H1 (cell line): ENCODE results near the gene MSL1. TPM values are rescaled to one million over a fixed set of nuclear protein-coding genes. Genes with fewer than 3 reads are reported as not detected.

Source experiments
- CTCF ChIA-PET: fragments of 300-600 bp; sonication (Branson Sonifier 250); formaldehyde crosslinking; loops from one replicate; lab custom pipeline; 2021; ENCODE audit not compliant: partially characterized antibody; lab: Charles Lee
- POLR2A ChIA-PET: fragments of 300-600 bp; sonication (Branson Sonifier 250); formaldehyde crosslinking; loops from one replicate; lab custom pipeline; 2021; ENCODE audit warnings: inconsistent platforms; ENCODE audit not compliant: partially characterized antibody; lab: Charles Lee
- DNase-seq, 2 experiments: peaks; one replicate each; pipeline versions ENCODE4 v3.0.0 to v3.0.0-alpha.2; 2010 to 2022; ENCODE audit warnings: low spot score in 2 of 2, low read depth in 1 of 2, mixed read lengths in 1 of 2
- FAIRE-seq: peaks from 2 replicates; lab custom pipeline; 2011; peaks lifted over from hg19 to GRCh38; lab: Jason Lieb, UNC
- H2AFZ ChIP-seq: 2 replicates; pipeline ENCODE4 v1.8.1; 2012; ENCODE audit warnings: low read length, inconsistent platforms
- H2AK5ac ChIP-seq: 2 replicates; pipeline ENCODE4 v1.6.1; 2013; ENCODE audit warnings: low read depth, low read length
- H2BK120ac ChIP-seq: replicated peaks from 2 replicates; pipeline ENCODE3; 2013; ENCODE audit warnings: low read depth, low read length, inconsistent platforms
- H2BK12ac ChIP-seq: 2 replicates; pipeline ENCODE4 v1.6.1; 2013; ENCODE audit warnings: low read depth, low read length
- H2BK15ac ChIP-seq: 2 replicates; pipeline ENCODE4 v1.6.1; 2013; ENCODE audit warnings: low read length
- H2BK20ac ChIP-seq: 2 replicates; pipeline ENCODE4 v1.6.1; 2013; ENCODE audit warnings: low read length
- H2BK5ac ChIP-seq: 2 replicates; pipeline ENCODE4 v1.6.1; 2013; ENCODE audit warnings: low read depth, low read length
- H3K14ac ChIP-seq: 2 replicates; pipeline ENCODE4 v1.6.1; 2013; ENCODE audit warnings: inconsistent platforms; ENCODE audit not compliant: insufficient read length
- H3K18ac ChIP-seq: 2 replicates; pipeline ENCODE4 v1.6.1; 2013; ENCODE audit warnings: low read length; ENCODE audit errors: extremely low read depth
- H3K23ac ChIP-seq: 2 replicates; pipeline ENCODE4 v1.6.1; 2013; ENCODE audit warnings: inconsistent platforms; ENCODE audit not compliant: insufficient read length
- H3K23me2 ChIP-seq: 2 replicates; pipeline ENCODE4 v1.6.1; 2013; ENCODE audit warnings: low read depth, low read length
- H3K27ac ChIP-seq: 2 replicates; pipeline ENCODE4 v1.6.1; 2011; ENCODE audit warnings: low read depth, low read length, inconsistent platforms
- H3K27me3 ChIP-seq, 4 experiments: replicated peaks in 1 of 4; 1 replicate in 1 of 4; 2 replicates in 3 of 4; pipeline versions ENCODE4 v1.6.1 to v1.8.1; 2011 to 2013; ENCODE audit warnings: low read length in 3 of 4, mild to moderate bottlenecking in 3 of 4, inconsistent platforms in 2 of 4, mixed read lengths in 2 of 4, moderate library complexity in 1 of 4; ENCODE audit not compliant: control insufficient read depth in 3 of 4, insufficient read depth in 3 of 4; ENCODE audit errors: extremely low read depth in 1 of 4
- H3K36me3 ChIP-seq, 4 experiments: 2 replicates each; pipeline versions ENCODE4 v1.6.1 to v1.8.1; 2011 to 2013; ENCODE audit warnings: mild to moderate bottlenecking in 4 of 4, low read length in 3 of 4, moderate library complexity in 2 of 4, control low read depth in 1 of 4, inconsistent platforms in 1 of 4; ENCODE audit not compliant: insufficient read depth in 4 of 4, control insufficient read depth in 2 of 4
- H3K4ac ChIP-seq: replicated peaks from 2 replicates; pipeline ENCODE3; 2013; ENCODE audit warnings: low read length, low read depth, mixed read lengths, inconsistent platforms; ENCODE audit not compliant: insufficient read length
- H3K4me1 ChIP-seq, 4 experiments: replicated peaks in 1 of 4; 1 replicate in 1 of 4; 2 replicates in 3 of 4; pipeline versions ENCODE4 v1.6.1 to v1.8.1; 2011 to 2013; ENCODE audit warnings: low read length in 3 of 4, inconsistent platforms in 2 of 4, mixed read lengths in 1 of 4; ENCODE audit not compliant: insufficient read depth in 4 of 4, control insufficient read depth in 3 of 4
- H3K4me2 ChIP-seq, 2 experiments: 2 replicates each; pipeline versions ENCODE4 v1.6.1 to v1.8.1; 2011 to 2013; ENCODE audit warnings: low read depth in 2 of 2, low read length in 2 of 2, control low read depth in 1 of 2, inconsistent platforms in 1 of 2, mild to moderate bottlenecking in 1 of 2; ENCODE audit not compliant: insufficient read depth in 1 of 2
- H3K4me3 ChIP-seq, 4 experiments: fragments of 200-600, 300-600 bp in 1 of 4; sonication (generic), shearing (Covaris generic), sonication (Bioruptor Twin) in 1 of 4; 2 replicates each; pipeline versions ENCODE4 v1.5.1 to v1.8.1; 2011 to 2016; ENCODE audit warnings: low read length in 4 of 4, low read depth in 3 of 4, control low read depth in 2 of 4, inconsistent platforms in 2 of 4, mild to moderate bottlenecking in 2 of 4, mixed read lengths in 1 of 4, moderate library complexity in 1 of 4; ENCODE audit not compliant: insufficient read depth in 2 of 4; ENCODE audit errors: extremely low read depth in 1 of 4
- H3K56ac ChIP-seq: replicated peaks from 2 replicates; pipeline ENCODE3; 2013; ENCODE audit warnings: low read depth, mild to moderate bottlenecking, mixed read lengths, low read length, inconsistent platforms; ENCODE audit not compliant: insufficient read length
- H3K79me1 ChIP-seq: 2 replicates; pipeline ENCODE4 v1.6.1; 2013; ENCODE audit warnings: low read depth, low read length, control low read depth
- H3K79me2 ChIP-seq, 2 experiments: 2 replicates each; pipeline versions ENCODE4 v1.6.1 to v1.8.1; 2012 to 2013; ENCODE audit warnings: low read length in 2 of 2, mild to moderate bottlenecking in 2 of 2, inconsistent platforms in 1 of 2; ENCODE audit not compliant: insufficient read depth in 2 of 2, control insufficient read depth in 1 of 2
- H3K9ac ChIP-seq, 4 experiments: replicated peaks in 1 of 4; 1 replicate in 1 of 4; 2 replicates in 3 of 4; pipeline versions ENCODE4 v1.6.1 to v1.8.1; 2011 to 2013; ENCODE audit warnings: low read depth in 3 of 4, low read length in 3 of 4, control low read depth in 2 of 4, mild to moderate bottlenecking in 2 of 4, moderate library complexity in 2 of 4, inconsistent platforms in 1 of 4; ENCODE audit errors: extremely low read depth in 1 of 4
- H3K9me3 ChIP-seq, 2 experiments: 2 replicates each; pipeline versions ENCODE4 v1.6.1 to v1.8.1; 2012 to 2013; ENCODE audit warnings: mild to moderate bottlenecking in 2 of 2, moderate library complexity in 2 of 2, control low read depth in 1 of 2, inconsistent platforms in 1 of 2, low read depth in 1 of 2, low read length in 1 of 2, mixed read lengths in 1 of 2; ENCODE audit not compliant: insufficient read depth in 2 of 2
- H4K20me1 ChIP-seq, 2 experiments: replicated peaks in 1 of 2; 2 replicates each; pipeline versions ENCODE3 to v1.8.1; 2011 to 2013; ENCODE audit warnings: inconsistent platforms in 2 of 2, low read length in 2 of 2, mild to moderate bottlenecking in 1 of 2; ENCODE audit not compliant: insufficient read depth in 2 of 2, control insufficient read depth in 1 of 2
- H4K5ac ChIP-seq: 2 replicates; pipeline ENCODE4 v1.6.1; 2013; ENCODE audit warnings: low read length, low read depth, mixed read lengths, inconsistent platforms; ENCODE audit not compliant: insufficient read length
- H4K8ac ChIP-seq: 2 replicates; pipeline ENCODE4 v1.8.0; 2013; ENCODE audit warnings: mild to moderate bottlenecking, moderate library complexity, low read length, inconsistent platforms; ENCODE audit not compliant: insufficient read depth; ENCODE audit errors: extremely low read depth
- H4K91ac ChIP-seq: replicated peaks from 2 replicates; pipeline ENCODE3; 2013; ENCODE audit warnings: low read length, mixed read lengths, inconsistent platforms; ENCODE audit not compliant: insufficient read length
- ASH2L ChIP-seq: fragments of 200-600, 300-600 bp; sonication (generic); IDR thresholded peaks from one replicate; pipeline ENCODE4 v1.7.1; 2017; ENCODE audit warnings: low read length
- CBX8 ChIP-seq: fragments of 300-800, 300-1000 bp; sonication (generic); IDR thresholded peaks from 2 replicates; pipeline ENCODE4 v1.7.1; 2016; ENCODE audit warnings: low read depth, low read length, borderline replicate concordance
- HDAC2 ChIP-seq, 2 experiments: fragments of 300-600 bp in 1 of 2; sonication (generic) in 1 of 2; IDR thresholded peaks; 2 replicates each; pipeline ENCODE4 v1.6.1; 2011 to 2012; ENCODE audit warnings: low read depth in 2 of 2, low read length in 2 of 2, mild to moderate bottlenecking in 2 of 2, moderate library complexity in 2 of 2, borderline replicate concordance in 1 of 2, inconsistent platforms in 1 of 2
- JUND ChIP-seq: IDR thresholded peaks from 2 replicates; pipeline ENCODE4 v1.6.1; 2011; ENCODE audit warnings: mild to moderate bottlenecking, improper control_type of control experiment, low read length
- RXRA ChIP-seq: IDR thresholded peaks from 2 replicates; pipeline ENCODE4 v1.6.1; 2011; ENCODE audit warnings: low read depth, mild to moderate bottlenecking, low read length, moderate library complexity; ENCODE audit not compliant: insufficient read depth
- SAP30 ChIP-seq: fragments of 300-600 bp; sonication (generic); IDR thresholded peaks from 2 replicates; pipeline ENCODE4 v1.7.1; 2012; ENCODE audit warnings: low read length, moderate library complexity, mild to moderate bottlenecking, inconsistent platforms; ENCODE audit not compliant: insufficient read depth, insufficient replicate concordance
- TAF7 ChIP-seq: optimal IDR thresholded peaks from 2 replicates; pipeline ENCODE3; 2011; ENCODE audit warnings: low read depth, mild to moderate bottlenecking, inconsistent platforms, low read length, moderate library complexity, borderline replicate concordance
- TBP ChIP-seq: IDR thresholded peaks from 2 replicates; pipeline ENCODE4 v1.6.1; 2011; ENCODE audit warnings: low read depth, low read length, improper control_type of control experiment
- TCF12 ChIP-seq: IDR thresholded peaks from 2 replicates; pipeline ENCODE4 v1.6.1; 2011; ENCODE audit warnings: low read depth, mild to moderate bottlenecking, low read length
- WGBS, 2 experiments: shearing (Covaris generic) in 1 of 2; methylation state at CpG; one replicate each; pipeline versions ENCODE4 v1.1.6 to v1.1.7; 2013 to 2015; ENCODE audit warnings: low lambda C conversion rate in 2 of 2, mixed read lengths in 2 of 2, inconsistent platforms in 1 of 2, low coverage in 1 of 2, missing lambda C conversion rate in 1 of 2; ENCODE audit not compliant: insufficient replicate concordance in 2 of 2, insufficient coverage in 1 of 2, insufficient read length in 1 of 2; ENCODE audit errors: extremely low coverage in 1 of 2, missing lambda C conversion rate in 1 of 2; 5-methylcytosine and 5-hydroxymethylcytosine counted together
- polyA plus RNA-seq, 7 experiments: library from polyadenylated mRNA; depleted of rRNA in 3 of 7; stranded (reverse) in 5 of 7; unstranded in 2 of 7; fragments of >200 nt in 5 of 7; fragments of 200-250 nt in 2 of 7; gene quantifications; 1 replicate in 5 of 7; 2 replicates in 1 of 7; 4 replicates in 1 of 7; pipeline versions ENCODE4 v1.2.1 to v1.2.3, GENCODE V29; 2011 to 2013; ENCODE audit warnings: missing spikeins in 2 of 7, mixed read lengths in 2 of 7
- total RNA-seq: library from RNA; stranded (reverse); fragmentation: NEBNext Ultra II Directional; extraction: Animal tissue kit (Norgen Biotek cat#: 25700); gene quantifications from 2 replicates; pipeline ENCODE4 v1.2.1, GENCODE V29; 2021
- TF ChIP-seq, protein P1 (sequence below): IDR thresholded peaks from 2 replicates; pipeline ENCODE4 v1.6.1; 2012; ENCODE audit warnings: inconsistent platforms

Gene MSL1
- total and polyA plus RNA-seq, 2 of the 8 experiments (the other 6 are each of a cell fraction or from before 2014, with no cell fraction given), result 24.1 to 66.5 TPM

DNA sequence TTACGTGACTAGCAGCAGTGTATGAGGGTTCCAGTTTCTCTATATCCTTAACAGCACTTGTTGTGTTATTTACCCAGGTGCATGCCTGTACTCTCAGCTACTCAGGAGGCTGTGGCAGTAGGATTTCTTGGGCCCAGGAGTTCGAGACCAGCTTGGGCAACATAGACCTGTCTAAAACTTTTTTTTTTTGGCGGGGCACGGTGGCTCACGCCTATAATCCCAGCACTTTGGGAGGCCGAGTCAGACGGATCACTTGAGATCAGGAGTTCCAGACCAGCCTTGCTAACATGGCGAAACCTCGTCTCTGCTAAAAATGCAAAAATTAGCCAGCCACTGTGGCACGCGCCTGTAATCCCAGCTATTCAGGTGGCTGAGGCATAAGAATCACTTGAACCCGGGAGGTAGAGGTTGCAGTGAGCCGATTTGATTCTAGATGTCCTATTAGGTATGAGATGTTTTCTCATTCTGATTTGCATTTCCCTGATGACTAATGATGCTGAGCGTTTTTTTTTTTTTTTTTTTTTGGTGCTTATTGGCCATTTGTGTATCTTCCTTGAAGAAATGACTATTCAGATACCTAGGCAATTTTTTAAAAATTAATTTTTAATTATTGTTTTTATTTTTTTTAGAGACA lies 31.9 kb downstream of the MSL1 start:
- Histone ChIP-seq H4K8ac (no peak overlapping the region), H4K91ac (no peak overlapping the region), H2BK12ac (no peak overlapping the region), H2BK20ac (no peak overlapping the region), H2AK5ac (no peak overlapping the region), H3K14ac (no peak overlapping the region), H3K4me1 (no peaks in the 10 kb centered on the region), H3K4me2 (no peak overlapping the region), H4K20me1 (no peaks in the 10 kb centered on the region), H3K79me1 (peaks cover 10% of the 10 kb centered on the region), H3K4me3 (no peak overlapping the region), H3K9me3 (no peaks in the 10 kb centered on the region), H3K23me2 (no peaks in the 10 kb centered on the region), H3K27ac (no peak overlapping the region), H3K36me3 (peaks cover 2 to 51% (median 22%) of the 10 kb centered on the region in 4 experiments; a peak in 7 of 8 replicates), H3K18ac (no peak overlapping the region), H2BK120ac (no peak overlapping the region), H4K5ac (no peak overlapping the region), H2BK5ac (no peak overlapping the region), H3K4ac (no peak overlapping the region), H2AFZ (no peak overlapping the region), H3K56ac (no peak overlapping the region), H3K23ac (no peak overlapping the region), H3K27me3 (no peaks in the 10 kb centered on the region), H3K9ac (no peak overlapping the region), H3K79me2 (peaks cover 2 to 75% of the 10 kb centered on the region in 2 experiments; a peak in 3 of 4 replicates), H2BK15ac (no peak overlapping the region)
- no peak for TF ChIP-seq HDAC2 (IDR thresholded peaks at IDR 0.05; ENCODE audit: borderline replicate concordance in 1 of 2, low read depth in 2 of 2, low read length in 2 of 2)
- no peak for TF ChIP-seq CBX8
- no peak for TF ChIP-seq JUND
- no peak for TF ChIP-seq TAF7
- no peak for TF ChIP-seq SAP30
- no peak for TF ChIP-seq TBP
- no peak for TF ChIP-seq ASH2L
- TF ChIP-seq TCF12, result no peak
- TF ChIP-seq, protein P1, sequence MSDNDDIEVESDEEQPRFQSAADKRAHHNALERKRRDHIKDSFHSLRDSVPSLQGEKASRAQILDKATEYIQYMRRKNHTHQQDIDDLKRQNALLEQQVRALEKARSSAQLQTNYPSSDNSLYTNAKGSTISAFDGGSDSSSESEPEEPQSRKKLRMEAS, result no peak
- TF ChIP-seq RXRA, result no peak
- no peak for DNase-seq
- 95% methylated on average over 10 of the region's 14 CpGs; no CpG with 5 or more reads in 1 of the 2 experiments for WGBS, 2 experiments
- FAIRE-seq, result no peak
- CTCF ChIA-PET, result interaction anchor here (0.9 to 3.4 kb wide), 4 partner anchors 13 to 21 kb away, joined by 3 to 18 read pairs (median 6); no protein-coding TSS in a partner anchor
- POLR2A ChIA-PET, result interaction anchor here (0.7 to 6.3 kb wide), 5 partner anchors 11 to 41 kb away, joined by 3 to 41 read pairs (median 8); partner anchors contain the start of gene CASC3
